Upper lobe of left lung (tissue), 6 donors: ENCODE measurements around the gene RBP3. TPM values are rescaled to one million over a fixed set of nuclear protein-coding genes. Genes with fewer than 3 reads are reported as not detected.

Source experiments
- ATAC-seq, 2 donors: fragments of 200-7000 bp; cut with Tn5 transposase; one replicate each; pipeline ENCODE4 v1.9.1; 2022; ENCODE audit warnings: mild to moderate bottlenecking in 2 of 2, moderate library complexity in 2 of 2; ENCODE audit not compliant: low FRiP score in 2 of 2
- DNase-seq, 2 donors: peaks; one replicate each; pipeline ENCODE4 v3.0.0-alpha.2; 2019 to 2020
- H3K27ac ChIP-seq, 4 donors: fragments of 200-600 bp; sonication (generic); one replicate each; pipeline ENCODE4 v1.5.1; 2016 to 2019
- H3K27me3 ChIP-seq, 4 donors: fragments of 200-600 bp; sonication (generic); one replicate each; pipeline ENCODE4 v1.5.1; 2017 to 2019
- H3K36me3 ChIP-seq, 4 donors: fragments of 200-600 bp; sonication (generic); one replicate each; pipeline ENCODE4 v1.5.1; 2016 to 2019
- H3K4me1 ChIP-seq, 4 donors: fragments of 200-600 bp; sonication (generic); one replicate each; pipeline ENCODE4 v1.5.1; 2018 to 2019
- H3K4me3 ChIP-seq, 4 donors: fragments of 200-600 bp; sonication (generic); one replicate each; pipeline ENCODE4 v1.5.1; 2017 to 2019; ENCODE audit warnings: mild to moderate bottlenecking in 2 of 4, moderate library complexity in 1 of 4
- H3K9me3 ChIP-seq, 4 donors: fragments of 200-600 bp; sonication (generic); one replicate each; pipeline ENCODE4 v1.5.1; 2018 to 2019
- EP300 ChIP-seq, 4 donors: sonication (generic); formaldehyde crosslinking; IDR thresholded peaks; one replicate each; pipeline ENCODE4 v1.5.1; 2017; ENCODE audit warnings: antibody characterized with exemption in 4 of 4, control low read depth in 2 of 4
- POLR2A ChIP-seq, 4 donors: fragments of 450-650 bp; IDR thresholded peaks; one replicate each; pipeline ENCODE4 v1.5.1; 2016 to 2017; ENCODE audit warnings: antibody characterized with exemption in 4 of 4, mild to moderate bottlenecking in 2 of 4
- POLR2AphosphoS5 ChIP-seq, 2 donors: sonication (generic); formaldehyde crosslinking; IDR thresholded peaks; one replicate each; pipeline ENCODE4 v1.5.1; 2017; ENCODE audit warnings: antibody characterized with exemption in 2 of 2
- WGBS, 2 donors: methylation state at CpG; one replicate each; pipeline ENCODE4 v1.1.5; 2017 to 2018; 5-methylcytosine and 5-hydroxymethylcytosine counted together
- total RNA-seq, 6 donors: library from RNA; depleted of rRNA in 4 of 6; stranded (reverse); fragments of >200 nt in 4 of 6; gene quantifications; one replicate each; pipeline versions ENCODE4 v1.1.0 to v1.2.1, GENCODE V29; 2016 to 2021
- TF ChIP-seq, protein P1 (sequence below), 6 experiments: fragments of 450-650 bp in 4 of 6; fragments of 200-600 bp in 2 of 6; sonication (generic) in 2 of 6; IDR thresholded peaks; one replicate each; pipeline ENCODE4 v1.5.1; 2016 to 2019; ENCODE audit warnings: antibody characterized with exemption in 6 of 6
- donor health status: DM: no; HTN: no; CAD: no; lungs with moderate emphysema.
- donor health status: DM: no; HTN: yes; CAD: no; lungs with severe emphysema.

RBP3 gene
- total RNA-seq, 6 donors from 2014 or later = not detected

DNA sequence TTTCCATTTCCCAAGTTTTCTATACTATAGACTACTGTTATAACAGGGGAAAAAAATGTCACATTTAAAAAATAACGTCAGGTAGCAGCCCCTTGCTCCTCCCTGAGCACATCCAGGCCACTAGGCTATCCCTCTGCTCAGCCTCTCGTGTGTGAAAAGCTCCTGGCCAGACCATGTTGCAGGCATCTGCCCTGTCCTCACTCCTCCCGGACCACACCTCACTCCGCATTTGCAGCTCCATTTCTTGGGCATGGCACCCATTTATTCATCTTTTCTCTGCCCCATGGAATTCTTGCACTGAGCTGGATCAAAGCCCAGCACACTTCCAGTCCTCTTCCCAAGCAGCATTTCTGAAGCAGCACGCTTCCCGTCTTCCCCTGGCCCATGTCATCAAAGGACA lies 27.4 kb upstream of the RBP3 start:
- no peaks in the 10 kb centered on the region for H3K9me3 ChIP-seq
- TF ChIP-seq POLR2AphosphoS5 (IDR thresholded peaks at IDR 0.05) (no peak), EP300 (IDR thresholded peaks at IDR 0.05) (no peak), POLR2A (IDR thresholded peaks at IDR 0.05) (no peak)
- TF ChIP-seq, protein P1, sequence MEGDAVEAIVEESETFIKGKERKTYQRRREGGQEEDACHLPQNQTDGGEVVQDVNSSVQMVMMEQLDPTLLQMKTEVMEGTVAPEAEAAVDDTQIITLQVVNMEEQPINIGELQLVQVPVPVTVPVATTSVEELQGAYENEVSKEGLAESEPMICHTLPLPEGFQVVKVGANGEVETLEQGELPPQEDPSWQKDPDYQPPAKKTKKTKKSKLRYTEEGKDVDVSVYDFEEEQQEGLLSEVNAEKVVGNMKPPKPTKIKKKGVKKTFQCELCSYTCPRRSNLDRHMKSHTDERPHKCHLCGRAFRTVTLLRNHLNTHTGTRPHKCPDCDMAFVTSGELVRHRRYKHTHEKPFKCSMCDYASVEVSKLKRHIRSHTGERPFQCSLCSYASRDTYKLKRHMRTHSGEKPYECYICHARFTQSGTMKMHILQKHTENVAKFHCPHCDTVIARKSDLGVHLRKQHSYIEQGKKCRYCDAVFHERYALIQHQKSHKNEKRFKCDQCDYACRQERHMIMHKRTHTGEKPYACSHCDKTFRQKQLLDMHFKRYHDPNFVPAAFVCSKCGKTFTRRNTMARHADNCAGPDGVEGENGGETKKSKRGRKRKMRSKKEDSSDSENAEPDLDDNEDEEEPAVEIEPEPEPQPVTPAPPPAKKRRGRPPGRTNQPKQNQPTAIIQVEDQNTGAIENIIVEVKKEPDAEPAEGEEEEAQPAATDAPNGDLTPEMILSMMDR (IDR thresholded peaks at IDR 0.05) = no peak
- H3K36me3 ChIP-seq = no peaks in the 10 kb centered on the region
- H3K4me3 ChIP-seq = no peak overlapping the region
- ATAC-seq (no peak), DNase-seq (no peak)
- no peaks in the 10 kb centered on the region for H3K4me1 ChIP-seq
- no peaks in the 10 kb centered on the region for H3K27me3 ChIP-seq
- 69 to 72% methylated on average over 6 of the region's 6 CpGs for WGBS, 2 donors
- no peak overlapping the region for H3K27ac ChIP-seq

DNA sequence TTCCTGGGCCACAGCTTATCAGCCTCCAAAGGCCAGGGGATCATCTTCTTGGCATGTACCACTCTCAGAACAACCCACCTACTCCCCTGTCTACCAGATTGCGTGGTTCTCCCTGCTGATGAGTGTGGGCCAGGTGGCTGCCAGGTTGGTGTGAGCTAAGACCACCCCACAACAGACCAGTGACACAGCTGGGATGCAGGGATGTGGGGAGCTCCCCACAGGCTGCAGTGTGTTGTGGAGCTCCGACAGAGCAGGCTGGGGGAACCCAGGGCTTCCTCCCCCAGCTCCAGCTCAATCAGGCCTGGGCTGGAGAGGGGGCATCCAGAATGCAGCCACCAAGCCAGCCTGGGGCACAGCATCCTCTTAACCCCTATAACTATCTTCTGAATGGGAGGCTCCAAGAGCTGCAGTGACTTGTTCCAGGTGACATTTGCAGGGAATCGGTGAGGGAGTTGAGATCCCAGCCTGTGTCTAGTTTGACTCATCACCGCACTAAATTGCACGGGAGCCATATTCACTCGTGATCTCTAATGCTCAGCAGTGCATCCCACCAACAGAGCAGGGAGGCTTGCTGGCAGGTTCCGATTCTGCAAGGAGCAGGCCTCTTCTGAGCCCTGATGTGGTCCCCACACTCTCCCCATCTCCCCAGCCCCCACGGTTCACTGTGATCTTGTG lies 26.5 kb upstream of the RBP3 start:
- DNase-seq = no peak

DNA sequence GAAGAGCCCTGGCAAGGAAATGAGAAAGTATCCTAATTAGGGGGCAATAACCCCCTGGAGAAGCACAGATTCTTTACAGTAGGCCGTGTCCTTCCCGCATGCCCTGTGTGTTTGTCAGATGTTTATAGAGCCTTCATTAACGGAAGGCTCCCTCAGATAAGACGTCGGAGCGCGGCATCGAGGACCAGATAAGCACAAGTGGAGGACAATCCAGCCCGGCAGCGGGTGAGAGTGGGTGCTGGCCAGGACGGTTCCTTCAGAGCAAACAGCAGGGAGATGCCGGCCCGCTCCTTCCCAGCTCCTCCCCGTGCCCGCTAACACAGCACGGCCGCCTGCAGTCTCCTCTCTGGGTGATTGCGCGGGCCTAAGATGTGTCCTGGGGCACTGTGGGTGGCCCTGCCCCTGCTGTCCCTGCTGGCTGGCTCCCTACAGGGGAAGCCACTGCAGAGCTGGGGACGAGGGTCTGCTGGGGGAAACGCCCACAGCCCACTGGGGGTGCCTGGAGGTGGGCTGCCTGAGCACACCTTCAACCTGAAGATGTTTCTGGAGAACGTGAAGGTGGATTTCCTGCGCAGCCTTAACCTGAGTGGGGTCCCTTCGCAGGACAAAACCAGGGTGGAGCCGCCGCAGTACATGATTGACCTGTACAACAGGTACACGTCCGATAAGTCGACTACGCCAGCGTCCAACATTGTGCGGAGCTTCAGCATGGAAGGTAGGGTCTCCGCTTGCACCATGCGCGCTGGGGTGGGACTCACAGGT lies 25.7 kb upstream of the RBP3 start, which contains the start of gene GDF2:
GDF2 (plus strand) TSS at position 155 of the 762 bp plus-strand sequence; CDS start at position 370, 215 bp downstream.
- Histone ChIP-seq H3K27ac (no peak within 1 kb of the TSS), H3K9me3 (no peaks in the 10 kb centered on the region), H3K27me3 (no peaks in the 10 kb centered on the region), H3K4me3 (no peak within 1 kb of the TSS), H3K4me1 (no peaks in the 10 kb centered on the region), H3K36me3 (no peaks in the 10 kb centered on the region)
- 67 to 75% methylated on average over 22 to 35 of the region's 35 CpGs for WGBS, 2 donors
- TF ChIP-seq EP300 (IDR thresholded peaks at IDR 0.05) (no peak), POLR2A (IDR thresholded peaks at IDR 0.05) (no peak), POLR2AphosphoS5 (IDR thresholded peaks at IDR 0.05) (no peak)
- TF ChIP-seq, protein P1 (IDR thresholded peaks at IDR 0.05) = no peak
- DNase-seq = no peak
- ATAC-seq = no peak

More for the DNA sequence above, 26.5 kb upstream of the RBP3 start:
- ATAC-seq = no peak
- no peak overlapping the region for H3K4me3 ChIP-seq
- no peaks in the 10 kb centered on the region for H3K9me3 ChIP-seq
- TF ChIP-seq POLR2AphosphoS5 (IDR thresholded peaks at IDR 0.05) = no peak
- no peak for TF ChIP-seq EP300 (IDR thresholded peaks at IDR 0.05)
- TF ChIP-seq, protein P1 (IDR thresholded peaks at IDR 0.05) = no peak
- TF ChIP-seq POLR2A (IDR thresholded peaks at IDR 0.05) = no peak
- H3K27me3 ChIP-seq = no peaks in the 10 kb centered on the region
- H3K4me1 ChIP-seq = no peaks in the 10 kb centered on the region
- no peaks in the 10 kb centered on the region for H3K36me3 ChIP-seq
- no peak overlapping the region for H3K27ac ChIP-seq
- WGBS, 2 donors = 78 to 88% methylated on average over 5 to 8 of the region's 8 CpGs

DNA sequence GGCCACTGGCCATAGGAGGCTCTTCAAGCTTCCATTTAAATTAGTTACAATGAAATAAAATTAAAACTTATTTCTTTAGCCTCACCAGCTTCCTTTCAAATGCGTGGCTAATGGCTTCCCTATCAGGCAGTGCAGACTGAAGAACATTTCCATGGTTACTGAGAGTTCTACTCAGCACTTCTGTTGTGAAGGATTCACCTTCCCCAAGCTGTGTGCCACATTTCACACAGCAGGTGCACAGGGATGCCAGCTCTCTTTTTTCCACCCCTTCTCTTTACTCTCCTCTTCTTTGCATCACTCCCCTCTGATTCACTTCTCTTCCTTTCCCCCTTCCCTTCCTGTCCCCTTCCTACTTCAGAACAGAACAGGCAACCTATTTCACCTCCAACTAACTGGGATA lies 25.1 kb upstream of the RBP3 start:
- Histone ChIP-seq H3K36me3 (no peaks in the 10 kb centered on the region), H3K27me3 (no peaks in the 10 kb centered on the region), H3K4me3 (no peak overlapping the region), H3K9me3 (no peaks in the 10 kb centered on the region), H3K4me1 (no peaks in the 10 kb centered on the region), H3K27ac (no peak overlapping the region)
- no peak for DNase-seq
- no peak for ATAC-seq
- WGBS, 2 donors = 50 to 77% methylated on average over 1 of the region's 1 CpG
- no peak for TF ChIP-seq POLR2AphosphoS5 (IDR thresholded peaks at IDR 0.05)
- TF ChIP-seq, protein P1 (IDR thresholded peaks at IDR 0.05) = no peak
- no peak for TF ChIP-seq EP300 (IDR thresholded peaks at IDR 0.05)
- TF ChIP-seq POLR2A (IDR thresholded peaks at IDR 0.05) = no peak
